Measurements from ENCODE around the gene SETD1B.

SETD1B gene

GRCh38 chr12:121794534-121795033, 9.2 kb upstream of the SETD1B start:
- DNase-seq: peak in 7 of 56 donors; percentile 49 to 63 (median 54)

- DNase-seq: peak in 52 of 56 donors; percentile 26 to 93 (median 75)
Observed at GRCh38 chr12:121795034-121795968, 8.5 kb upstream of the SETD1B start.

GRCh38 chr12:121796855-121797751, 6.7 kb upstream of the SETD1B start:
- peak in 52 of 56 donors; percentile 30 to 92 (median 67) for DNase-seq

- peak in 49 of 56 donors; percentile 15 to 79 (median 57) for DNase-seq
Observed at GRCh38 chr12:121797937-121798786, 5.6 kb upstream of the SETD1B start.

- peak in 5 of 56 donors; percentile 22 to 42 (median 39) for DNase-seq
Observed at GRCh38 chr12:121798787-121799155, 5.0 kb upstream of the SETD1B start.

- DNase-seq: peak in 47 of 56 donors; percentile 23 to 76 (median 56)
Observed at GRCh38 chr12:121799156-121799841, 4.5 kb upstream of the SETD1B start.

- DNase-seq: peak in 49 of 56 donors; percentile 25 to 94 (median 65)
Observed at GRCh38 chr12:121799842-121800693, 3.7 kb upstream of the SETD1B start.

GRCh38 chr12:121800694-121801594, 2.9 kb upstream of the SETD1B start:
- DNase-seq: peak in 52 of 56 donors; percentile 27 to 85 (median 62)

- peak in 23 of 56 donors; percentile 8 to 79 (median 48) for DNase-seq
Observed at GRCh38 chr12:121801595-121802484, 2.0 kb upstream of the SETD1B start.

- DNase-seq: no peak
Observed at GRCh38 chr12:121802485-121802842, 1.3 kb upstream of the SETD1B start.

- peak; percentile 50 to 99 (median 92) for DNase-seq
Observed at GRCh38 chr12:121802843-121803698, 738 bp upstream of the SETD1B start.

- peak in 27 of 56 donors; percentile 8 to 51 (median 24) for DNase-seq
Observed at GRCh38 chr12:121804417-121805111, 755 bp downstream of the SETD1B start.

- peak in 3 of 56 donors; percentile 5 to 38 (median 26) for DNase-seq
Observed at GRCh38 chr12:121805171-121806008, 1.6 kb downstream of the SETD1B start.

- DNase-seq: peak in 2 of 56 donors; percentile 15 to 34
Observed at GRCh38 chr12:121806009-121806545, 2.3 kb downstream of the SETD1B start.
